ENCODE data around the gene RBFOX2. TPM values are rescaled to one million over a fixed set of nuclear protein-coding genes. Genes with fewer than 3 reads are reported as not detected.
A peak's percentile ranks its signal among the peaks of the same experiment; 100 is the strongest.

The RBFOX2 gene
- total and polyA plus RNA-seq, 10 of the 15 experiments (the other 5 are each of a cell fraction or from before 2014, with no cell fraction given): 0.01 to 2.7 (median 0.17) TPM; not detected in 4

DNA sequence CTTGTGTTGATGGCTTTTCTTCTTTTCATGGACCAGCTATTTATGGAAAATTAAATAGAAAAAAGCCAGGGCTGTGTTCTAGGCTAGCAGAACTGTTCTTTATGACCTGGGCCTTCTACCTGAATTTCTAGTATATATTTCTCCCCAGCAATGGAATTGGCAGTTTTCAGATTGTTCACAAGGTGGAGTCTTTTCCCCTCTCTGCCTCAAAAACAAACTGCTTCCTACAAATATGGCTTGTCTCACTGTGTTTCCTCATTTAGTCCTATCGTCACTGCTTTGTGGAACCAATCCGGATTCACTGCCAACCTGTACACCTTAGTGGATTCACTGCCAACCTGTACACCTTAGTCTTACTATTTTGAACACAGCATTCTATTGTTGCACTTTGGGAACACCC lies 316.0 kb downstream of the RBFOX2 start:
- Histone ChIP-seq H3K9ac (ENCODE audit: control insufficient read depth, insufficient read depth, low read length) (no peak overlapping the region), H3K4me2 (ENCODE audit: control insufficient read depth, insufficient read depth) (no peak overlapping the region), H4K20me1 (ENCODE audit: control insufficient read depth, insufficient read depth) (no peaks in the 10 kb centered on the region), H3K27ac (ENCODE audit: control insufficient read depth, insufficient read depth) (no peak overlapping the region), H3K4me1 (ENCODE audit: control insufficient read depth, insufficient read depth, low read length) (no peaks in the 10 kb centered on the region), H2AFZ (ENCODE audit: control insufficient read depth, low read depth, low read length) (no peak overlapping the region), H3K36me3 (ENCODE audit: control insufficient read depth in 2 of 2, insufficient read depth in 2 of 2, low read length in 1 of 2) (no peaks in the 10 kb centered on the region), H3K79me2 (ENCODE audit: control insufficient read depth, insufficient read depth, low read length) (no peaks in the 10 kb centered on the region), H3K27me3 (replicated peaks in 1 of 2; ENCODE audit: control insufficient read depth in 2 of 2, insufficient read depth in 2 of 2, low read length in 1 of 2) (no peaks in the 10 kb centered on the region), H3K4me3 (no peak overlapping the region), H3K9me3 (replicated peaks; ENCODE audit: control insufficient read depth, insufficient read depth, low read length) (no peaks in the 10 kb centered on the region)
- DNase-seq (ENCODE audit: low read depth, low spot score) (no peak), ATAC-seq (no peak), FAIRE-seq (no peak)
- WGBS (ENCODE audit: insufficient coverage, insufficient replicate concordance, low lambda C conversion rate, missing lambda C conversion rate): 5% methylated on average over 2 of the region's 2 CpGs
- ChIA-PET POLR2A (no interaction called here), SMC1A (ENCODE audit: uncharacterized antibody, unreplicated experiment) (no interaction called here), CTCF (no interaction called here), RAD21 (ENCODE audit: unreplicated experiment) (no interaction called here)
- intact Hi-C loops (cut with micrococcal nuclease; ENCODE audit: unreplicated experiment): no loop called here
- in situ Hi-C loops (cut with MboI): no loop called here
- no TSS peak for BruUV-seq (replicated peaks)
- TF ChIP-seq USF2 (IDR thresholded peaks at IDR 0.05; ENCODE audit: borderline replicate concordance, low read depth, low read length): no peak
- no peak for TF ChIP-seq NFXL1 (IDR thresholded peaks at IDR 0.05; ENCODE audit: borderline replicate concordance)
- TF ChIP-seq EZH2 (IDR thresholded peaks at IDR 0.05; ENCODE audit: borderline replicate concordance, control insufficient read depth, low read depth, low read length): no peak
- TF ChIP-seq CEBPB (IDR thresholded peaks at IDR 0.05; ENCODE audit: borderline replicate concordance in 1 of 2, low read depth in 2 of 2, low read length in 2 of 2): no peak
- TF ChIP-seq ZNF274 (IDR thresholded peaks at IDR 0.05; ENCODE audit: insufficient read depth, insufficient read length): no peak
- no peak for TF ChIP-seq NKRF (conservative IDR thresholded peaks at IDR 0.05)
- no peak for TF ChIP-seq ATF7 (IDR thresholded peaks at IDR 0.05; ENCODE audit: low read depth)
- no peak for TF ChIP-seq CHD1 (IDR thresholded peaks at IDR 0.05; ENCODE audit: low read depth, low read length)
- 0 out of 2 replicates have a peak, but pooled peaks have one; percentile 8 for TF ChIP-seq RAD21 (IDR thresholded peaks at IDR 0.05; ENCODE audit: insufficient read depth, low read depth, low read length)
- no peak for TF ChIP-seq MTA3 (IDR thresholded peaks at IDR 0.05; ENCODE audit: borderline replicate concordance, low read length)
- no peak for TF ChIP-seq SMARCA5 (IDR thresholded peaks at IDR 0.05)
- TF ChIP-seq BACH1 (IDR thresholded peaks at IDR 0.05; ENCODE audit: borderline replicate concordance): no peak
- no peak for TF ChIP-seq ZBTB11 (CRISPR knock-in tag; IDR thresholded peaks at IDR 0.05)
- TF ChIP-seq TBL1XR1 (IDR thresholded peaks at IDR 0.05; ENCODE audit: low read depth, low read length): no peak
- no peak for TF ChIP-seq IRF3 (IDR thresholded peaks at IDR 0.05)
- TF ChIP-seq ZNF217 (IDR thresholded peaks at IDR 0.05): no peak
- TF ChIP-seq, protein P1, sequence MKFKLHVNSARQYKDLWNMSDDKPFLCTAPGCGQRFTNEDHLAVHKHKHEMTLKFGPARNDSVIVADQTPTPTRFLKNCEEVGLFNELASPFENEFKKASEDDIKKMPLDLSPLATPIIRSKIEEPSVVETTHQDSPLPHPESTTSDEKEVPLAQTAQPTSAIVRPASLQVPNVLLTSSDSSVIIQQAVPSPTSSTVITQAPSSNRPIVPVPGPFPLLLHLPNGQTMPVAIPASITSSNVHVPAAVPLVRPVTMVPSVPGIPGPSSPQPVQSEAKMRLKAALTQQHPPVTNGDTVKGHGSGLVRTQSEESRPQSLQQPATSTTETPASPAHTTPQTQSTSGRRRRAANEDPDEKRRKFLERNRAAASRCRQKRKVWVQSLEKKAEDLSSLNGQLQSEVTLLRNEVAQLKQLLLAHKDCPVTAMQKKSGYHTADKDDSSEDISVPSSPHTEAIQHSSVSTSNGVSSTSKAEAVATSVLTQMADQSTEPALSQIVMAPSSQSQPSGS (IDR thresholded peaks at IDR 0.05; ENCODE audit: low read length): no peak

Data from GM12878 (cell line).